Heart left ventricle (tissue), 16 donors: Measurements from ENCODE around the gene P3H3. TPM values are rescaled to one million over a fixed set of nuclear protein-coding genes. Genes with fewer than 3 reads are reported as not detected.

ENCODE experiments used
- ATAC-seq, 4 donors: fragments of 200-7000 bp; cut with Tn5 transposase; one replicate each; pipeline ENCODE4 v1.9.1; 2020 to 2022; ENCODE audit warnings: moderate library complexity in 4 of 4, mild to moderate bottlenecking in 3 of 4, moderate number of reproducible peaks in 1 of 4
- DNase-seq, 5 donors: peaks; one replicate each; pipeline ENCODE4 v3.0.0-alpha.2; 2020
- H3K27ac ChIP-seq, 12 donors: fragments of 200-600 bp; sonication (generic) in 4 of 12; one replicate each; pipeline versions ENCODE4 v1.5.0 to v1.8.0; 2016 to 2022; ENCODE audit warnings: mild to moderate bottlenecking in 2 of 12
- H3K27me3 ChIP-seq, 9 donors: fragments of 200-600 bp; sonication (generic) in 2 of 9; one replicate each; pipeline versions ENCODE4 v1.5.1 to v1.8.0; 2016 to 2022; ENCODE audit warnings: mild to moderate bottlenecking in 3 of 9
- H3K36me3 ChIP-seq, 9 donors: fragments of 200-600 bp; sonication (generic) in 2 of 9; one replicate each; pipeline versions ENCODE4 v1.5.0 to v1.8.0; 2018 to 2022; ENCODE audit warnings: mild to moderate bottlenecking in 2 of 9
- H3K4me1 ChIP-seq, 12 donors: fragments of 200-600 bp; sonication (generic) in 4 of 12; one replicate each; pipeline versions ENCODE4 v1.5.0 to v1.8.0; 2016 to 2022; ENCODE audit warnings: mild to moderate bottlenecking in 3 of 12
- H3K4me3 ChIP-seq, 12 donors: fragments of 200-600 bp; sonication (generic) in 4 of 12; one replicate each; pipeline versions ENCODE4 v1.5.0 to v1.8.0; 2017 to 2022; ENCODE audit warnings: mild to moderate bottlenecking in 9 of 12, moderate library complexity in 4 of 12
- H3K9me3 ChIP-seq, 12 donors: fragments of 200-600 bp; sonication (generic) in 4 of 12; one replicate each; pipeline versions ENCODE4 v1.5.0 to v1.8.0; 2016 to 2022; ENCODE audit warnings: mild to moderate bottlenecking in 1 of 12
- CTCF ChIP-seq, 12 donors: fragments of 200-600 bp; sonication (generic) in 4 of 12; IDR thresholded peaks; one replicate each; pipeline versions ENCODE4 v1.5.0 to v1.8.0; 2018 to 2022; ENCODE audit warnings: antibody characterized with exemption in 12 of 12, mild to moderate bottlenecking in 5 of 12
- POLR2A ChIP-seq, 2 donors: fragments of 450-650 bp; IDR thresholded peaks; one replicate each; pipeline ENCODE4 v1.6.1; 2017; ENCODE audit warnings: antibody characterized with exemption in 2 of 2, mild to moderate bottlenecking in 2 of 2, moderate library complexity in 2 of 2
- WGBS, 4 donors: extraction: QIAGEN DNeasy Blood & Tissue Kit in 2 of 4; methylation state at CpG; one replicate each; pipeline versions ENCODE4 v1.1.5 to v1.1.7; 2013 to 2018; 5-methylcytosine and 5-hydroxymethylcytosine counted together
- intact Hi-C, 10 donors: fragments of 100-400 bp; cut with DNase I; formaldehyde crosslinking; loops; one replicate each; pipeline versions ENCODE4 v1.11.1 to v1.14.2; 2022
- polyA plus RNA-seq, 2 donors: library from polyadenylated mRNA; stranded (reverse); fragments of 200-250 nt; gene quantifications; one replicate each; pipeline ENCODE4 v1.2.3, GENCODE V29; 2013
- total RNA-seq, 9 donors: library from RNA; depleted of rRNA in 2 of 9; stranded (reverse); fragments of >200 nt in 2 of 9; fragmentation: NEBNext Ultra II Directional in 3 of 9; extraction: Animal tissue kit (Norgen Biotek cat#: 25700) in 3 of 9; gene quantifications; one replicate each; pipeline versions ENCODE4 v1.1.0 to v1.2.4, GENCODE V29; 2016 to 2023
- donor health status: ischemic (EF 13 %, LVEDD 7.1; RV severe dilation, severe dysfunction).
- donor health status: healthy with polysubstance abuse.
- donor health status: DM: no; HTN: yes; CAD: no.
- donor health status: DM: no; HTN: no; CAD: no.
- donor health status: ischemic (EF 25% LVEDD 6.9; RV normal size, moderate dysfunction).
- donor health status: ischemic (EF 25% LVEDD 5.7; RV mildly dilated, moderate dysfunction).
- donor health status: healthy.
- donor health status: DM: yes; HTN: yes; CAD: no.
- donor health status: ischemic (EF 35%, LVEDD 5.7; RV mildly dilated, moderate dysfunction).
- donor health status: nonischemic (EF 11% LVEDD 7.7; RV severe dilation, severe dysfunction).
- donor health status: DM: yes; HTN: yes; CAD: no.
- donor health status: PGD.
- donor health status: ischemic (EF 29% LVEDD 5.4; RV normal size, mild dysfunction).
- donor health status: nonischemic (EF 23%, LVEDD 6.1; RV moderate dilation, normal function).

Gene P3H3
- total and polyA plus RNA-seq, 11 donors: 4.2 to 29.9 (median 16.6) TPM

- peaks cover 0 to 31% (median 0%) of the 10 kb centered on the region in 9 donors for H3K36me3 ChIP-seq
- peak overlapping the region; percentile 62 to 92 (median 78) for H3K4me3 ChIP-seq
- WGBS, 4 donors: 1 to 2% (median 1%) methylated on average over 47 to 71 of the region's 71 CpGs
- peaks cover 0 to 9% (median 0%) of the 10 kb centered on the region in 9 donors for H3K27me3 ChIP-seq
- DNase-seq: peak in 2 of 5 donors; percentile 36 to 58
- H3K4me1 ChIP-seq: peaks cover 0 to 37% (median 17%) of the 10 kb centered on the region in 12 donors
- peak in 3 of 4 donors; percentile 8 to 31 (median 29) for ATAC-seq
- no peak for TF ChIP-seq CTCF (IDR thresholded peaks at IDR 0.05)
- peak overlapping the region; percentile 65 to 92 (median 85) for H3K27ac ChIP-seq
- no peaks in the 10 kb centered on the region for H3K9me3 ChIP-seq
- intact Hi-C loops: loop anchor here (5.0 to 10.0 kb wide), 5 partner anchors 54 to 214 kb away; partner anchors contain the start of genes MLF2 (in 6 of the 10) and LAG3 (in 1 of the 10)
Measured at GRCh38 chr12:6828781-6829535, 751 bp downstream of the P3H3 start.

- no peaks in the 10 kb centered on the region for H3K9me3 ChIP-seq
- H3K4me1 ChIP-seq: peaks cover 0 to 42% (median 21%) of the 10 kb centered on the region in 12 donors
- WGBS, 4 donors: 52 to 59% (median 55%) methylated on average over 14 to 19 of the region's 19 CpGs
- peak overlapping the region; percentile 62 to 92 (median 78) for H3K4me3 ChIP-seq
- DNase-seq: peak in 2 of 5 donors; percentile 55 to 59
- peak overlapping the region; percentile 65 to 92 (median 85) for H3K27ac ChIP-seq
- H3K36me3 ChIP-seq: peaks cover 0 to 38% (median 5%) of the 10 kb centered on the region in 9 donors
- peaks cover 0 to 9% (median 0%) of the 10 kb centered on the region in 9 donors for H3K27me3 ChIP-seq
- peak in 2 of 4 donors; percentile 1 to 4 for ATAC-seq
- TF ChIP-seq POLR2A (IDR thresholded peaks at IDR 0.05) (no peak), CTCF (IDR thresholded peaks at IDR 0.05) (peak in 1 of 12 donors; percentile 13)
- intact Hi-C loops: loop anchor here (5.0 to 10.0 kb wide), 5 partner anchors 55 to 215 kb away; partner anchors contain the start of genes MLF2 (in 6 of the 10) and LAG3 (in 1 of the 10)
Measured at GRCh38 chr12:6829536-6830220, 1.5 kb downstream of the P3H3 start.

GRCh38 chr12:6830286-6830890, 2.2 kb downstream of the P3H3 start:
- Histone ChIP-seq H3K27ac (peak overlapping the region in 3 of 12 donors; percentile 24 to 92 (median 74)), H3K9me3 (no peaks in the 10 kb centered on the region), H3K4me3 (peak overlapping the region in 1 of 12 donors; percentile 74), H3K4me1 (peaks cover 0 to 40% (median 20%) of the 10 kb centered on the region in 12 donors), H3K27me3 (peaks cover 0 to 9% (median 0%) of the 10 kb centered on the region in 9 donors), H3K36me3 (peaks cover 0 to 39% (median 8%) of the 10 kb centered on the region in 9 donors)
- no peak for ATAC-seq
- 84 to 89% (median 87%) methylated on average over 7 to 11 of the region's 11 CpGs for WGBS, 4 donors
- TF ChIP-seq CTCF (IDR thresholded peaks at IDR 0.05) (no peak), POLR2A (IDR thresholded peaks at IDR 0.05) (no peak)
- DNase-seq: peak in 1 of 5 donors; percentile 23
- intact Hi-C loops: no loop called here
